ENCODE data around the gene PACS2.

Gene PACS2

GRCh38 chr14:105422695-105423487, 108.3 kb downstream of the PACS2 start:
- in situ Hi-C loops (cut with HindIII; ENCODE audit: low pct_unique_long_range_greater_than_20kb, low sequenced_read_pairs): no loop called here
- DNase-seq (ENCODE audit: low read depth in 1 of 2, low spot score in 1 of 2): no peak
- no peak for TF ChIP-seq JUND (IDR thresholded peaks at IDR 0.05; ENCODE audit: low read depth)

- no peak for TF ChIP-seq JUND (IDR thresholded peaks at IDR 0.05; ENCODE audit: low read depth)
Observed at GRCh38 chr14:105423488-105424195, 109.1 kb downstream of the PACS2 start.

DNA sequence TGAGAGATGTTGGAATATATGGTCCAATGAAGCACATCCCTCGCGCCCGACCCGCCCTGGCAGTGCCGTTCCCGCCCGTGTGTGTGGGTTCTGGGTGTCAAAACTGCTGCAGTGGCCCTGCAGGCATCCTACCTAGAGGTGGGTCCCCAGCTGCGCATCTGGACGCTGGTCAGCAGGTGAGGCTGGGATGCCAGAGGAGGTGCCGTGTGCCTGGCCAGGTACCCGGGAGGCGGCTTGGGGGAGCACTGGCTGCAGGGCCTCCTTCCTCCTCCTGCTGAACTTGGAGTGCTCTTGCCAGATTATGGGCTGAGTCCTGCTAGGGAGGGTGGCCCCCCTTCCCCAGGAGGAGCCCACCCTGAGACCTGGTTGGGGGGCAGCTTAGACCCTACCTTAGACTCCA, 110.3 kb downstream of the PACS2 start:
- no peak for TF ChIP-seq JUND (IDR thresholded peaks at IDR 0.05; ENCODE audit: low read depth)
- no peak for DNase-seq (ENCODE audit: low read depth in 1 of 2, low spot score in 1 of 2)
- in situ Hi-C loops (cut with HindIII; ENCODE audit: low pct_unique_long_range_greater_than_20kb, low sequenced_read_pairs): no loop called here

More at GRCh38 chr14:105423488-105424195, 109.1 kb downstream of the PACS2 start:
- no peak for DNase-seq (ENCODE audit: low read depth in 1 of 2, low spot score in 1 of 2)
- in situ Hi-C loops (cut with HindIII; ENCODE audit: low pct_unique_long_range_greater_than_20kb, low sequenced_read_pairs): no loop called here

- DNase-seq (ENCODE audit: low read depth in 1 of 2, low spot score in 1 of 2): no peak
- no peak for TF ChIP-seq JUND (IDR thresholded peaks at IDR 0.05; ENCODE audit: low read depth)
- in situ Hi-C loops (cut with HindIII; ENCODE audit: low pct_unique_long_range_greater_than_20kb, low sequenced_read_pairs): no loop called here
Observed at GRCh38 chr14:105425823-105426247, 111.3 kb downstream of the PACS2 start.

DNA sequence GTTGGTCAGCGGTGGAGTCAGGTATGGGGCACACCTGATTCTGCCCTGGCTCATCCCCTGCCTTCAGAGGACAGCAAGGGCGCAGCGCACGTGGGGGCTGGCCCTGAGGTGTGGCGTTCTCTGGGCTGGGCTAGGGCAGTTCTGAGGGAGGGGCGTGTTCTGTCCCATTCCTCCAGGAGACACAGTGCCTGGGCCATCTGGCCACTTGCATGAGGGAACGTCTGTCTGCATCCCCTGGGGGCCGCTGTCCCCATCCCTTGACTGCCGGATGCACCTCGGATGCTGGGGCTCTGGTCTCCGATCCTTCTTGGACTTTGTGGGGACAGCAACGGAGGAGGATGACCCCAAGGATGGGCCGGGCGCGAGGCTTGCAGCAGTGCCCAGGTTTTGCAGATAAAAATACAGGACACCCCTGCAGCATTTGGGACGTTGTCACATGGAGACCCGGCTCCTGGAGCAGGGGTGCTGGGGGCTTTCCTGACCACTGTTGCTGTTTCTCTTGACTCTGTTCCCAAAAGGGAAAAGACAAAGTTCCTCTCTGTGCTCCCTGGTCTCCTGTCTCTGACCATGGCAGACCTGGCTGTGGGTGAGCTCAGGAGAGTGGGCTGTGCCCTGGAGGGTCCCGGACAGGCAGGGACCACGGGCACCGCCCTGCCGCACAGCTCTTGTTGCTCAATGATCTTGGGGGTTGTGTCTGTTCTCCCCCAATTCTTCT, 112.0 kb downstream of the PACS2 start:
- DNase-seq (ENCODE audit: low read depth in 1 of 2, low spot score in 1 of 2): no peak
- no peak for TF ChIP-seq JUND (IDR thresholded peaks at IDR 0.05; ENCODE audit: low read depth)
- in situ Hi-C loops (cut with HindIII; ENCODE audit: low pct_unique_long_range_greater_than_20kb, low sequenced_read_pairs): no loop called here

GRCh38 chr14:105427412-105427811, 112.9 kb downstream of the PACS2 start:
- in situ Hi-C loops (cut with HindIII; ENCODE audit: low pct_unique_long_range_greater_than_20kb, low sequenced_read_pairs): no loop called here
- no peak for DNase-seq (ENCODE audit: low read depth in 1 of 2, low spot score in 1 of 2)
- TF ChIP-seq JUND (IDR thresholded peaks at IDR 0.05; ENCODE audit: low read depth): no peak

GRCh38 chr14:105427936-105428485, 113.5 kb downstream of the PACS2 start:
- in situ Hi-C loops (cut with HindIII; ENCODE audit: low pct_unique_long_range_greater_than_20kb, low sequenced_read_pairs): no loop called here
- DNase-seq (ENCODE audit: low read depth in 1 of 2, low spot score in 1 of 2): no peak
- TF ChIP-seq JUND (IDR thresholded peaks at IDR 0.05; ENCODE audit: low read depth): no peak

- no peak for DNase-seq (ENCODE audit: low read depth in 1 of 2, low spot score in 1 of 2)
- TF ChIP-seq JUND (IDR thresholded peaks at IDR 0.05; ENCODE audit: low read depth): no peak
- in situ Hi-C loops (cut with HindIII; ENCODE audit: low pct_unique_long_range_greater_than_20kb, low sequenced_read_pairs): no loop called here
Observed at GRCh38 chr14:105430042-105430441, 115.5 kb downstream of the PACS2 start.

- no peak for TF ChIP-seq JUND (IDR thresholded peaks at IDR 0.05; ENCODE audit: low read depth)
- in situ Hi-C loops (cut with HindIII; ENCODE audit: low pct_unique_long_range_greater_than_20kb, low sequenced_read_pairs): no loop called here
- DNase-seq (ENCODE audit: low read depth in 1 of 2, low spot score in 1 of 2): no peak
Observed at GRCh38 chr14:105430565-105430964, 116.0 kb downstream of the PACS2 start.

- TF ChIP-seq JUND (IDR thresholded peaks at IDR 0.05; ENCODE audit: low read depth): no peak
- in situ Hi-C loops (cut with HindIII; ENCODE audit: low pct_unique_long_range_greater_than_20kb, low sequenced_read_pairs): no loop called here
Observed at GRCh38 chr14:105431256-105431655, 116.7 kb downstream of the PACS2 start.

DNA sequence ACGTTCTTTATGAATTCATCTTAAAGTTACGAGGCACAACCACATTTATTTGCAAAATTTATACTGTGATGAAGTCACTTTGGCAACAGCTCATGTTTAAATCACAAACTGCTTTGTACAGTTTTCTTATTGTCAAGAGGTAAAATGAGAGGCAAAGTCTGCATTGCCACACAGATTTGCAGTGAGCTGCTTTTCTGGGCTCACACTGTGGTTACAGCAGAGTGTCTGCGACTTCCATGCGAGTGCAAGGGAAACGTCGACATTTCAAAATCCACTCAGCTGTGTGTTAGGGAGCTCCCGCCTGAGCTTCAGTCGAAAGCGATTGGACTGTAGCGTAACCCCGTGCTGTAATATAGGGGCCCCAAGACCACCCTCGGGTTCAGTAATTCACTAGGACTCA, 118.1 kb downstream of the PACS2 start:
- in situ Hi-C loops (cut with HindIII; ENCODE audit: low pct_unique_long_range_greater_than_20kb, low sequenced_read_pairs): no loop called here
- TF ChIP-seq JUND (IDR thresholded peaks at IDR 0.05; ENCODE audit: low read depth): no peak
- no peak for DNase-seq (ENCODE audit: low read depth in 1 of 2, low spot score in 1 of 2)

More at GRCh38 chr14:105431256-105431655, 116.7 kb downstream of the PACS2 start:
- DNase-seq (ENCODE audit: low read depth in 1 of 2, low spot score in 1 of 2): no peak

DNA sequence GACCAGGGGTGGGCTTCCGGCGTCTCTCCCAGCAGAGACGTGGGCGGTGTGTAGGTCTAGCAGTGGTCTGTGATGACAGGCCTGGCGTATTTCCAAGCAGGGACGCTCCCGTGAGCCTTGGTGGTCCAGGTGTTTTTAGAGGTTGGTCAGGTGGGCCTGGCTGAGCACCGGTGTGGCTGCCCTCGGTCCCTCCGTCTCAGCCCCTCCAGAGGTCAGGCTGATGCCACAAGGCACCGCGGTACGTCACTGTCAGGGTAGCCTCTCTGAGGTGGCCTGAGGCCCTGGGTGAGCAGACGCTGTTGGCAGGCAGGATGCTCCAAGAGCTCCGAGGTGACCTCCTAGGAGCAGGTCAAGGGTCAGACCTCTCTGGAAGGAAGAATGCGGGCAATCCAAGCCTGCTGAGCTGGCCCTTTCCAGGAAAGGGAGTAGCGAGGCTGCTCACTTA, 118.6 kb downstream of the PACS2 start:
- TF ChIP-seq JUND (IDR thresholded peaks at IDR 0.05; ENCODE audit: low read depth): no peak
- in situ Hi-C loops (cut with HindIII; ENCODE audit: low pct_unique_long_range_greater_than_20kb, low sequenced_read_pairs): no loop called here
- DNase-seq (ENCODE audit: low read depth in 1 of 2, low spot score in 1 of 2): no peak

Data from T47D (cell line).